Activated CD4-positive, alpha-beta T cell treated with anti-CD3 and anti-CD28 coated beads for 48 hours (primary cell): ENCODE measurements around the gene FRMD5.
A peak's percentile ranks its signal among the peaks of the same experiment; 100 is the strongest.
"Not testable (repeated sequence)": the region's sequence is repeated elsewhere in the genome, so short reads cannot be mapped to it uniquely, and the experiment has no call there.

Source experiments
- DNase-seq: peaks from one replicate; pipeline ENCODE4 v3.0.0-alpha.2; 2020

Gene FRMD5

DNA sequence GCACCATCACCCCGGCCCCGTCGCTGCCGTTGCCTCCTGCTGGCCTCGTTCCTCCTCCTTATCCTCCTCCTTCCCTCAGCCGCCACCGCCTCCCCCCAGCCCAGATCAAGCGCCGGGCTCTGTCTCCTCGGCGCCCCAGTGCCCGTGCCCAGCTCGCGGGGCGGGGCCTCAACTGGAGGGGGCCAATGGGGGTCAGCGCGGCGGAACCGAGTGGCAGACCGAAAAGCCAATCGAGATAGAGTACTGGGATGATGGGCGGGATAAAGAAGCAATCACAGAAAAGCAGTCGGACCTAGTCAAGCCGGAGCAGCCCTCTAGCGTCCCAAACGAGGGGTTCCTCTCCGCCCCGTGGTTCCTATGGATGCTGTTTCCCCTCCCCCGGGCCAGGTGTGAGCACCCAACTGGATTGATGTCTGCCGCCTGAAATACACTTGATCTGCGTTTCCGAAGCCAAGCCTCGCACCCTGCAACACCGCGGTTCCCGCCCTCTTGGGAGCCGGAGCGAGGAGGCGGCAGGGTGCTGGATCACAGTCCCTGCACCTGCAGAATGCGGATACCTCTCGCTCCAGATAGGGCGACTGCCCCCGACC lies at the start of gene FRMD5:
Gene FRMD5, minus strand, starts transcription at position 121 of the 590 bp plus-strand sequence.
- DNase-seq = peak; percentile 92

DNA sequence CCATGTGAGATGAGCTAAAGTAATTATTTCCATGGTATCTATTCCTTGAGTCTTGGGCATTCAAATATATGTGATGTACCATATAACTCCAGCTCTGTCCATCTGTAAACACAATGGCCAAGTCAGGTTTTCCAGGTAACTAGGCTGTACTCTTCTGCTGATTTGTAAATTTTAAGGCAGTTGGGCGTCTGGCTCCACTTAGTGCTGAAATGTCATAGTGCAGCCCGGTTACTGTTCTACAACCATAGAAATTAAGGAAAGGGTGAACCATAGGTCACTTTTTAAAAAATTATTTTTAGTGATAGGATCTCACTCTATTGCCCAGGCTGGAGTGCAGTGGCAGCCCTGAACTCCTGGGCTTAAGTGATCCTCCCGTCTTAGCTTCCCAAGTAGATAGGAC lies 48.8 kb upstream of the FRMD5 start:
- DNase-seq = no peak

DNA sequence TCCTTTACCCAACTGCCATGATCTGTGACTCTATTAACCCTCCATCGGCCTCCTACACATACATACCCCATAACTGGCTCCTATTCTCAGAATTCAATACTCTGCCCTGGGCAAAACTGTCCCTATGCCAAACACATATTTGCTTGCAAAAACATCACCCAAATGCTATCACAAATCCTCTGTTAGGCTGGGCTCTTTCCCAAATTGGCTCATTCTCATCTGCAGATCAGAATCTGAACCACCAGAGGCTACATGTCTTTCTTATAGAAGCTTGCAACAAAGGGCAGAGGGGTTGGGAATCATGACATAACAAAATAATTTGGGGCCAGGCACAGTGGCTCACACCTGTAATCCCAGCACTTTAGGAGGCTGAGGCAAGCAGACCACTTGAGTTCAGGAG lies 48.1 kb upstream of the FRMD5 start:
- DNase-seq = no peak

DNA sequence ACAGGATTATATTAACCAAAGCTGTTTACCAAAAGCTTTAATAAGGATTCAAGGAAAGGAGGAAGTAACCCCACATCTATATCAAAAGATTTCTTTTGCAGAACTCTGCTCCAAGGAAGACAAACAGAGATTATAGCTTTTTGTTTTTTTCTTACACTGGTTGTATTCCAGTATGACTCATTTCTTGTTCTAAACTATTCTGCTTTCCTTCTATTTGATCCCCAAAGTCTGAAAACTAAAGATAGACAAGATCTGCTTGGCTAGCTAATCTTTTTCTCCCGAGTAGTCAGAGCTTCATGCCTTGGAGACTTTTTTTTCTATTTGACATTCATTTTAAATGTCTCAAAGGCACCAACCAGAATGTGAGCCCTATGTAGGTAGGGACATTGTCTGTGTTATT lies 36.8 kb upstream of the FRMD5 start:
- DNase-seq = no peak

DNA sequence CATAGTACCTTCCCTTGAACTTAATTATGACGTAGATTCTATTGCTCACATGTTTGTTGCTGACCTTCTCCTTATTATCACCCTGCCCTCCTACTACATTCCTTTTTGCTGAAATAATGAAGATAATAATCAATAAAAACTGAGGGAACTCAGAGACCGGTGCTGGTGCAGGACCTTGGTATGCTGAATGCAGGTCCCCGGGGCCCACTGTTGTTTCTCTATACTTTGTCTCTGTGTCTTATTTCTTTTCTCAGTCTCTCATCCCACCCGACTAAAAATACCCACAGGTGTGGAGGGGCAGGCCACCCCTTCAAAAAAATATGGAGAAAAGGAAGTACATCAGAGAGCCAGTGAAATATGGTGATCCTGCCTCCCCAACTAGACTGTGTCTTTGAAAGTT lies 34.2 kb upstream of the FRMD5 start:
- not testable (repeated sequence) for DNase-seq

GRCh38 chr15:44227584-44227983 lies 32.5 kb upstream of the FRMD5 start:
- DNase-seq = no peak

- not testable (repeated sequence) for DNase-seq
Measured at GRCh38 chr15:44227001-44227400, 31.9 kb upstream of the FRMD5 start.

DNA sequence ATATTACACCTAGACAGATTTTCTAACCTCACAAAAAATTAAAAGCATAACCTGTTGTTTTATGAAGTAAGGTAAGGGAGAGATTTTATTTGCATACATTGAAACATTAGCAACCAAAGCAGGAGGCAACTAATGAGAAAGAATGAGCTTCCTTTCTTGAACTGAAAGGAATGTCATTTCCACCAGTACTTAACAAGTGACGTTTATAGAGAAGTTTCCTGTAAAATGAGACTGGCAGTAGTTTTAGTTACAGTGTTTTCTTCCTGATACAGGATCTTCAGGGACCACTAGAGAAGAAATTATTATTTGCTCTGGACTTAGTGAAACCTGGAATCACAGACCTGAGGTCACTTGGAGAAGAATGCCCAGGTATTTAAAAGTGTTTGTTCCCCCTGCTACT lies 27.4 kb upstream of the FRMD5 start:
- no peak for DNase-seq

- DNase-seq = no peak
Measured at GRCh38 chr15:44219073-44219472, 24.0 kb upstream of the FRMD5 start.

DNA sequence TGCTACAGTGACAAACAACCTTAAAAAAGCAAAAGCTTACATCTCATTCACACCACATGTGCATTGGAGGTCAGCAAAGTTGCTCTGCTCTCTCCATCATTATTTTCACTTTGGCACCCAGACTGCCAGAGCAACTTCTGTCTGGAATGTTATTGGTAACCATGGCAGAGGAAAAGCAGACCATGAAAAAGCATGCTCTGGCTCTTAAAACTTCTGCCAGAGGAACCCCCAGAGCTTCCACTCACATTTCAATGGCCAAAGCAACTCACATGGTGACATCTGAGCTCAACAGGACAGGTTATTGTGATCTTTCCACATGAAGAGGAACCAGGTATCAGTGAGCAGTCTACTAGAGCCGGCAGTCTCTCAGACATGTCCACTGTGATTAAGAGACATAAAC lies 21.9 kb upstream of the FRMD5 start:
- no peak for DNase-seq

DNA sequence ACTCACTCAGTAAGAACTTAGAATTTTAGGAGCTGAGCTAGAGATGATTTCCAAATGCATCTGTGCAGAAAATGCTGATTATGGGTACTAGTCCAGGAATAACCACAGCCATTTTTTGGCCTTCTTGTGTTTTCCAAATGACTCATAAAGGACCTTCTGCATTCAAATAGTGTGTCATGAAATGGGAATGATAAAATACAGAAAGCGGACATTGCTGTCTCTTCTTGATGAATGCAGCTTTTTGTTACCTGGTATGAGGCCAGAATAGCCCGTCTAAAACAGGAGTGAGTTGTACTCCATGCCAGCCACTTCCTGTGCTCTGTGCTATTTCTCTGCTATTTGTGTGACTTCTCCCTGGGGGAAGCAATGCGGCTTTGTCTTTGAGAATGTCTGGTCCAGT lies 20.5 kb upstream of the FRMD5 start:
- no peak for DNase-seq

- no peak for DNase-seq
Measured at GRCh38 chr15:44208956-44209355, 13.9 kb upstream of the FRMD5 start.

- DNase-seq = no peak
Measured at GRCh38 chr15:44207643-44208042, 12.6 kb upstream of the FRMD5 start.

GRCh38 chr15:44199393-44199792 lies 4.3 kb upstream of the FRMD5 start:
- no peak for DNase-seq

GRCh38 chr15:44194323-44195150 lies 534 bp downstream of the FRMD5 start:
- peak; percentile 52 for DNase-seq

DNA sequence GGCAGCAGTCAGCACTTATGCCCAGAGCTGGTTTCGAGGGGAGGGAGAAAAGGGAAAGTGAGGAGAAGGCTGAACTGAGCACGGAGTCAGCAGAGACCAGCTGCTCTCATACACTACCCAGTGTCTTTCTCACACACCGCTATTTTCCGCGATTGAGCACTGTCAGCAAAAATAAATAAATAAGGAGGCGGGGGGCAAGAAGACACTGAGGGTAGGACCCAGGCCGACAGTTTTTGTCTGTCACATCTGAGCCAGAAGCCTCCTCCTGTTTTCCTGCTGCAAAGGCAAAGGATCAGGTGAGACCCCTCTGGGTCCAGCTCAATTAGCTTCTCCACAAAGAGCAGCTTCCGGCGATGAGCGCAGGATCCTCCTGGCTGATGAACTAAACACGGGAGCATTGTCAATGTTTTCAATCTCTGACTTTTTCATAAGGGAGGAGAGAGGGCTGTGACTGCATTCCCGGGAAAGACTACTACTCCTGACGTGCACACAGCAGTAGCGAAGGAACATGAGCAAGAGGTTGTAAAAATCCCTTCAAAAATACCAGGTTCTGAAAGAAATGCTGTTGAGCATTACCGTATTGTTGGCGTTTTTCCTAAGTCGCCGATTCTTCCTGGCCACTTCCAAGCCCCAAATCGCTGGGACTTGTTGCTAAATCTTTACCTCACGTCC lies 1.3 kb downstream of the FRMD5 start:
- no peak for DNase-seq

GRCh38 chr15:44188795-44189194 lies 6.3 kb downstream of the FRMD5 start:
- no peak for DNase-seq

DNA sequence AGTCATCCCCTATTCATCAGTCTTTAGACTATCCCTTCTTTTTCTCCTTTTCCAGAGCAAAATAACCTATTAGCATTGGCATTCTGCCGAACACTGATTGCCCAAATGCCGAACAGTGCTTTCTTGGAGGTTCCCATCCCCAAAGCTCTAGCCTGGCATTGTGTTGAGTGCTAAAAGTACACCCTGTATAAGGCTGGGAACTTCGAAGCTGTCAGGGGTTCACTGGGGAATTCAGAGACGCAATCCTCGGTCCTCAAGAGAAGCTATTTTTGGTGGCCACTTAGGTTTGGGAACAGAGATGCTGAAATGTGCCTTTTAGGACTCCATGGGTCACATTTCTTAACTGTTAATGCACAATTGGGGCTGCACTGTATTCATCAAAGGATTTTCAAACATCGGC lies 8.4 kb downstream of the FRMD5 start:
- DNase-seq = no peak

GRCh38 chr15:44183363-44183762 lies 11.7 kb downstream of the FRMD5 start:
- no peak for DNase-seq

DNA sequence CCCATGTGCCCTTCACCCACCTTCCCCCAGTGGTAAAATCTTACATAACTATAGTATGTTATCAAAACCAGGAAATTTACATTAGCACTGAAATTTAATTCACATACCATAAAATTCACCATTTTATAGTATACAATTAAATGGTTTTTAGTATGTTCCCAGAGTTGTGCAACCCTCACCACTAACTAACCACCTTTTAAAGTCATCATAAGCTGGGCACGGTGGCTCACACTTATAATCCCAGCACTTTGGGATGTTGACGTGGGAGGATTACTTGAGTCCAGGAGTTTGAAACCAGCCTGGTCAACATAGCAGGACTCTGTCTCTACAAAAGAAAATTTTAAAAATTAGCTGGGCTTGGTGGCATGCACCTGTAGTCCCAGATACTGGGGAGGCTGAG lies 13.7 kb downstream of the FRMD5 start:
- no peak for DNase-seq

- no peak for DNase-seq
Measured at GRCh38 chr15:44177139-44177538, 17.9 kb downstream of the FRMD5 start.

DNA sequence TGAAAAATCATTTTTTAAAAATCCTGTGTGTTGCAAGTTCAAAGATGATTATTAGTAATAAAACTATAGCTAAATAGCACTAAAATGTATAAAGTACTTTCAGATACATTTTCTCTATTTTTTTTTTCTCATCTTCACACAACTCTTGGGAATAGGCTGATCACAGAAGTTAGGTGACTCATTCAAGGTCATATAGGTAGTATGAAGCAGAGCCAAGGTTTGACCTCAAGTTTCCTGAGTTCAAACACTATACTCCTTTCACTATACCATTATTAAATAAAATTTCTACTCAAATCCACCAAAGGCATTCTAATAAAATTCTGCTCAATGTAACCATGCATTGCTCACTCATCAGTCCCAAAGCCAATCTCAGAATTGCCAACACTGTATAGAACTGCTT lies 21.3 kb downstream of the FRMD5 start:
- DNase-seq = no peak

- DNase-seq = no peak
Measured at GRCh38 chr15:44163370-44163769, 31.7 kb downstream of the FRMD5 start.

- no peak for DNase-seq
Measured at GRCh38 chr15:44160796-44161195, 34.3 kb downstream of the FRMD5 start.
